Panc1 (cell line): ENCODE results near the gene COL4A1.

Source experiments
- CTCF ChIP-seq: fragments of 450-650 bp; IDR thresholded peaks from 2 replicates; pipeline ENCODE4 v1.5.1; 2017; ENCODE audit warnings: mild to moderate bottlenecking
- REST ChIP-seq, 2 experiments: IDR thresholded peaks; 2 replicates each; pipeline ENCODE4 v1.6.1; 2011 to 2012; ENCODE audit warnings: low read depth in 2 of 2, control low read depth in 1 of 2, low read length in 1 of 2, mild to moderate bottlenecking in 1 of 2, moderate library complexity in 1 of 2; ENCODE audit not compliant: insufficient read depth in 1 of 2
- SIN3A ChIP-seq: IDR thresholded peaks from 2 replicates; pipeline ENCODE4 v1.6.1; 2012; ENCODE audit warnings: low read depth, mild to moderate bottlenecking, low read length, moderate library complexity, borderline replicate concordance; ENCODE audit not compliant: insufficient read depth

- TF ChIP-seq CTCF (no peak), SIN3A (no peak), REST (IDR thresholded peaks at IDR 0.05; ENCODE audit: insufficient read depth in 1 of 2, low read depth in 2 of 2, low read length in 1 of 2) (no peak)
Observed at GRCh38 chr13:110329798-110330461, 23.0 kb upstream of the COL4A1 start.
